Measurements from ENCODE around the gene TSPAN18.

- no peak for TF ChIP-seq POLR2A (IDR thresholded peaks at IDR 0.05)
- peak in 2 of 3 donors; percentile 31 to 54 for TF ChIP-seq POLR2AphosphoS5 (IDR thresholded peaks at IDR 0.05)
- TF ChIP-seq CTCF (IDR thresholded peaks at IDR 0.05): no peak
- no peak for TF ChIP-seq EP300 (IDR thresholded peaks at IDR 0.05)
Observed at GRCh38 chr11:44766112-44766971, 39.6 kb downstream of the TSPAN18 start.

All from stomach (tissue), 4 donors.